ENCODE data around the gene CES5A. TPM values are rescaled to one million over a fixed set of nuclear protein-coding genes. Genes with fewer than 3 reads are reported as not detected.

CES5A gene
- total RNA-seq, 1 donor from 2014 or later, result not detected

Other genes with a start within 250 kb of the CES5A start
- not detected in 3 replicates for gene SLC6A2, start 219.4 kb downstream of the CES5A start, total RNA-seq
- gene CES1, start 42.3 kb downstream of the CES5A start, total RNA-seq, result not detected in 3 replicates

All from chondrocyte (in vitro differentiated cells).